Type B pancreatic cell (in vitro differentiated cells): ENCODE results near the gene TUT4. TPM values are rescaled to one million over a fixed set of nuclear protein-coding genes. Genes with fewer than 3 reads are reported as not detected.
A peak's percentile ranks its signal among the peaks of the same experiment; 100 is the strongest.

Experiments used
- DNase-seq: peaks from one replicate; pipeline ENCODE4 v3.0.0; 2021; ENCODE audit warnings: mixed read lengths; ENCODE audit not compliant: unreplicated experiment; ENCODE audit errors: extremely low spot score
- H3K27ac Mint-ChIP-seq: 2 replicates; pipeline ENCODE4 v1.8.0; 2021; ENCODE audit warnings: mild to moderate bottlenecking, mixed read lengths
- H3K27me3 Mint-ChIP-seq: 2 replicates; pipeline ENCODE4 v1.8.0; 2021; ENCODE audit warnings: mixed read lengths
- H3K36me3 Mint-ChIP-seq: 2 replicates; pipeline ENCODE4 v1.8.0; 2021; ENCODE audit warnings: mixed read lengths
- H3K4me1 Mint-ChIP-seq: one replicate; pipeline ENCODE4 v1.8.0; 2021; ENCODE audit warnings: mixed read lengths; ENCODE audit not compliant: unreplicated experiment
- H3K4me3 Mint-ChIP-seq: 2 replicates; pipeline ENCODE4 v1.8.0; 2021; ENCODE audit warnings: mild to moderate bottlenecking, mixed read lengths
- H3K9me3 Mint-ChIP-seq: 2 replicates; pipeline ENCODE4 v1.8.0; 2021; ENCODE audit warnings: mixed read lengths
- total RNA-seq: library from RNA; stranded (reverse); gene quantifications from 2 replicates; pipeline ENCODE4 v1.2.1, GENCODE V29; 2021; ENCODE audit warnings: low replicate concordance
- TF ChIP-seq, protein P1 (sequence below): fragments of 200-600 bp; sonication (generic); conservative IDR thresholded peaks from 2 replicates; pipeline ENCODE4 v1.5.0; 2021; ENCODE audit warnings: antibody characterized with exemption, mild to moderate bottlenecking

Gene TUT4
- total RNA-seq, 1 donor from 2014 or later = 108 TPM

DNA sequence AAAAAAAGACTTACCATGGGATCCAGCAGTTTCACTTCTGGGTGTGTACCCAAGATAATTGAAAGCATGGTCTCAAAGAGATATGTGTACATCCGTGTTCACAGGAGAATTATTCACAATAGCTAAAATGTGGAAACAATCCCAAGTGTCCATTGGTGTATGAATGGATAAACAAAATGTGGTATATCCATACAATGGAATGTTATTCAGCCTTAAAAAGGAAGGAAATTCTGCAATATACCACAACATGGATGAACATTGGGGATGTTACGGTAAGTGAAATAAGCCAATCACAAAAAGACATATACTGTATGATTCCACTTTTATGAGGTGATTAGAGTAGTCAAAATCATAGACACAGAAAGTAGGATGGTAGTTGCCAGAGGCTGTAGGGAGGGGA, 7.0 kb upstream of the TUT4 start:
- Mint-ChIP-seq H3K27ac (no peak overlapping the region), H3K4me1 (peaks cover 5% of the 10 kb centered on the region)

DNA sequence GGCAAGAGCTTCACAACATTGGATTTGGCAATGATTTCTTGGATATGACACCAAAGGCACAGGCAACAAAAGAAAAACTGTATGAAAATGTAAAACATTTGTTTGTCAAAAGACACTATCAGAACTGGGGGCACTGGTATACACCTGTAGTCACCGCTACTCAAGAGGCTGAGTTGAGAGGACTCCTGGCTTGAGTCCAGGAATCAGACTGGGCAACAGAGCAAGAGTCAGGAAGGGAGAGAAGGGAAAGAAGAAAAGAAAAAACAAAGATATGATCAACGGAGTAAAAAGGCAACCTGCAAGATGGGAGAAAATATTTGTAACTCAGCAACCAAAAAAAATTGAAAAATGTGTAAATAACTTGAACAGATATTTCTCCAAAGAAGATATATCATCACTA, 6.0 kb upstream of the TUT4 start:
- H3K4me3 Mint-ChIP-seq = no peak overlapping the region
- H3K9me3 Mint-ChIP-seq = peaks cover 8% of the 10 kb centered on the region
- no peaks in the 10 kb centered on the region for H3K27me3 Mint-ChIP-seq
- peaks cover 3% of the 10 kb centered on the region for H3K36me3 Mint-ChIP-seq
- H3K27ac Mint-ChIP-seq = peak overlapping the region; percentile 36
- DNase-seq = no peak
- TF ChIP-seq, protein P1, sequence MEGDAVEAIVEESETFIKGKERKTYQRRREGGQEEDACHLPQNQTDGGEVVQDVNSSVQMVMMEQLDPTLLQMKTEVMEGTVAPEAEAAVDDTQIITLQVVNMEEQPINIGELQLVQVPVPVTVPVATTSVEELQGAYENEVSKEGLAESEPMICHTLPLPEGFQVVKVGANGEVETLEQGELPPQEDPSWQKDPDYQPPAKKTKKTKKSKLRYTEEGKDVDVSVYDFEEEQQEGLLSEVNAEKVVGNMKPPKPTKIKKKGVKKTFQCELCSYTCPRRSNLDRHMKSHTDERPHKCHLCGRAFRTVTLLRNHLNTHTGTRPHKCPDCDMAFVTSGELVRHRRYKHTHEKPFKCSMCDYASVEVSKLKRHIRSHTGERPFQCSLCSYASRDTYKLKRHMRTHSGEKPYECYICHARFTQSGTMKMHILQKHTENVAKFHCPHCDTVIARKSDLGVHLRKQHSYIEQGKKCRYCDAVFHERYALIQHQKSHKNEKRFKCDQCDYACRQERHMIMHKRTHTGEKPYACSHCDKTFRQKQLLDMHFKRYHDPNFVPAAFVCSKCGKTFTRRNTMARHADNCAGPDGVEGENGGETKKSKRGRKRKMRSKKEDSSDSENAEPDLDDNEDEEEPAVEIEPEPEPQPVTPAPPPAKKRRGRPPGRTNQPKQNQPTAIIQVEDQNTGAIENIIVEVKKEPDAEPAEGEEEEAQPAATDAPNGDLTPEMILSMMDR = no peak
- H3K4me1 Mint-ChIP-seq = peaks cover 14% of the 10 kb centered on the region

More for the DNA sequence above, 7.0 kb upstream of the TUT4 start:
- Mint-ChIP-seq H3K36me3 (peaks cover 3% of the 10 kb centered on the region), H3K27me3 (no peaks in the 10 kb centered on the region), H3K9me3 (peaks cover 8% of the 10 kb centered on the region), H3K4me3 (no peak overlapping the region)
- TF ChIP-seq, protein P1 = no peak
- DNase-seq = no peak

DNA sequence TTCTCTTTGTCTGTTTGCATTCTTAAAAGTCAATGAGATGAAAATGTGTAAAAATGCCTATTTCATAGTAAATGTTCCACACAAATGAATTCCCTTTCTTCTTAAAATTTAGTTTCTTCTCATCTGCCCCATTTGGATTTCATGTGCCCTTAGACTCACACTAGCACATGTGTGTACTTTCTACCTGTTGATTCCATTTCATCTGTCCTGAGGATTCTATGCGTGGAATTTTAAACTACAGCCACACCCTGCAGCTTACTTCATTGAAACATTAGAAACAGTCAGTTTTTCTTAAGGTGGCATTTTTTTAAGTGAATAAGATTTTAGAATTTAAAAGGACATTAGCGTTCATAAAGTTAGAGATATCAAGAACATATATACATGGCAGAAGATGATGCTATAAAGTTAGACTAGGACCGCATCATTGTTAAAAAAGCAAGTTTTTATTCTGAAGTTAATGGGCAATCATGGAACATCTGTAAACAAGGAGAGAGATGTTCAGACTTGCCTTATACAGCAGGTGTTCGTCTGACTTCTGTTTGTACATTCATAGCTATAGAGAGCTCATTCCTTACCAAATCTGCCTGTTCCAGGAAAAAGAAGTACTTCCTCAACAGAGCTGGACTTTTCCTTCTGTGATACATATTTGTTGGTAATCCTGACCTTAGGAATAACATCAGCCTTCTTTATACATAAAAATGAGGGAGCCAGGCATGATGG, 3.9 kb upstream of the TUT4 start:
- Mint-ChIP-seq H3K4me3 (peak overlapping the region; percentile 16), H3K27ac (peak overlapping the region; percentile 67)
- TF ChIP-seq, protein P1 = no peak

DNA sequence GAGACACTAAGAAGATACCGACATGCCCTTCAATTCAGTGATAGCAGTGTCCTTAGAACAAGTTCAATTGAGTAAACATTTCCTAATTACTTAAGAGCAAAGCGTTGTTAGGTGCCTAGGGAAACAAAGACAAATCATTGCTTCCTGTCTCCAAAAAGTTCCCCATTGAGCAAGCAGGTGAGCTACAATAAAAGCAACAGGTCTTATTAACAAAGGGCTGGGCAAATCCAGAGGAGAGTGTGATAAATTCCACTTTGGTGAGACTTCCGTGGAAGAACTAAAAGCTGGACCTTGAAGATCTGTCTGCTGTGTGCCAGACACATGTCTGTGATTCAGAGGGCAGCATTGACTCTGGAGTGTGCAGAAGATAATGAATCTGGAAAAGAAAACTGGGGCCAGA, 1.9 kb upstream of the TUT4 start:
- peak overlapping the region; percentile 90 for H3K4me3 Mint-ChIP-seq
- no peaks in the 10 kb centered on the region for H3K27me3 Mint-ChIP-seq
- peak overlapping the region; percentile 87 for H3K27ac Mint-ChIP-seq
- TF ChIP-seq, protein P1 = no peak
- peaks cover 4% of the 10 kb centered on the region for H3K9me3 Mint-ChIP-seq
- H3K4me1 Mint-ChIP-seq = peaks cover 17% of the 10 kb centered on the region
- H3K36me3 Mint-ChIP-seq = no peaks in the 10 kb centered on the region
- DNase-seq = no peak

More for the DNA sequence above, 3.9 kb upstream of the TUT4 start:
- Mint-ChIP-seq H3K36me3 (peaks cover 3% of the 10 kb centered on the region), H3K4me1 (peaks cover 15% of the 10 kb centered on the region), H3K9me3 (peaks cover 8% of the 10 kb centered on the region), H3K27me3 (no peaks in the 10 kb centered on the region)
- DNase-seq = no peak

DNA sequence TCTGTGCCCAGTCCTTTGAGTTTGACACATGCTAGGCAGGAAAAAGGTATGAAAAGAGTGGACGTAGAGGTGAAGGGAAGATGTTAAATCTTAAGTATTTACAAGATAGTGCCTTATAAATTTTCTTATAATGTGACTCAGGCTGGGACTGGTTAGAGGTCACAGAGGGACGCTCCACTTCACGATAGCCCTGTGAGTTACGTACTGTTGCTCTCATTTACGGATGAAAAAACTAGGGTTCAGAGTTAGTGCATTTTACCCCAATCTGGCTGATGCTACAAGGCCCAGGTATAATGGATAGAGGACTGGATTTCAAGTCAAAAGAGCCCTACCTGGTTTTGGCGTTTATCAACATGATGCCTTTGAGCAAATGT, 1.4 kb upstream of the TUT4 start:
- H3K4me1 Mint-ChIP-seq = peaks cover 22% of the 10 kb centered on the region
- no peak for DNase-seq
- peak overlapping the region; percentile 87 for H3K27ac Mint-ChIP-seq
- H3K27me3 Mint-ChIP-seq = no peaks in the 10 kb centered on the region
- H3K9me3 Mint-ChIP-seq = peaks cover 4% of the 10 kb centered on the region
- TF ChIP-seq, protein P1 = no peak
- H3K4me3 Mint-ChIP-seq = peak overlapping the region; percentile 90
- H3K36me3 Mint-ChIP-seq = peaks cover 2% of the 10 kb centered on the region
